AG10803 (cell line): Measurements from ENCODE around the gene FAM210A.

ENCODE experiments used
- DNase-seq: peaks from one replicate; pipeline ENCODE4 v3.0.0; 2010; ENCODE audit warnings: low read depth
- H3K4me3 ChIP-seq: 2 replicates; pipeline ENCODE4 v1.5.1; 2011; ENCODE audit warnings: mild to moderate bottlenecking, low read length, control low read depth
- TF ChIP-seq, protein P1 (sequence below): conservative IDR thresholded peaks from 2 replicates; pipeline ENCODE4 v1.5.1; 2011; ENCODE audit warnings: mild to moderate bottlenecking, low read length, control low read depth, inconsistent platforms

Gene FAM210A

DNA sequence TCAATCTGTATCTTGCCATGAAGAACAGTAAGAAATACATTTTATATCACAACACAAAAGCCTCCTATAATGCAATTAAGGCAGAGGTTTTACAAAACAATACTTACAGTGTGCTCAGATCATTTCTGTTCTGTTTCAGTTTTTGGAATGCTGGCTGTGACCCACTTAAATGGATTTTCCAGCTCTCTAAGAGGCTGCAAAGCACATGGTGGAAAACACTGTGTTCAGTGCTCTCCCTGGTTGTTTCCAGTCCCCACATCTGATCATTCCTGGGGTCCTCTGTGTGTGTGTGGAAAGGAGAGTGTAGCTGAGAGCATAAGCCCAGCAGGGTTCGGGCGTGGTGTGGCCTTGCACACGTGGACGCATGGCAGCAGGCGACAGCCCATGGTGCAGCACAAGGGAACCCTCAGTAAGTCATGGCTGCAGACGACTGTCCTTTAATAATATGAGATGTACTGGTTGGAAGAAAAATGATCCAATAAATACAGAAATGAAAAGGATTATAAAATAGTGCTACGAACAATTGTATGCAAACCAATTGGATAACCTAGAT, 95.6 kb downstream of the FAM210A start:
- DNase-seq, result no peak
- no peak overlapping the region for H3K4me3 ChIP-seq
- TF ChIP-seq, protein P1, sequence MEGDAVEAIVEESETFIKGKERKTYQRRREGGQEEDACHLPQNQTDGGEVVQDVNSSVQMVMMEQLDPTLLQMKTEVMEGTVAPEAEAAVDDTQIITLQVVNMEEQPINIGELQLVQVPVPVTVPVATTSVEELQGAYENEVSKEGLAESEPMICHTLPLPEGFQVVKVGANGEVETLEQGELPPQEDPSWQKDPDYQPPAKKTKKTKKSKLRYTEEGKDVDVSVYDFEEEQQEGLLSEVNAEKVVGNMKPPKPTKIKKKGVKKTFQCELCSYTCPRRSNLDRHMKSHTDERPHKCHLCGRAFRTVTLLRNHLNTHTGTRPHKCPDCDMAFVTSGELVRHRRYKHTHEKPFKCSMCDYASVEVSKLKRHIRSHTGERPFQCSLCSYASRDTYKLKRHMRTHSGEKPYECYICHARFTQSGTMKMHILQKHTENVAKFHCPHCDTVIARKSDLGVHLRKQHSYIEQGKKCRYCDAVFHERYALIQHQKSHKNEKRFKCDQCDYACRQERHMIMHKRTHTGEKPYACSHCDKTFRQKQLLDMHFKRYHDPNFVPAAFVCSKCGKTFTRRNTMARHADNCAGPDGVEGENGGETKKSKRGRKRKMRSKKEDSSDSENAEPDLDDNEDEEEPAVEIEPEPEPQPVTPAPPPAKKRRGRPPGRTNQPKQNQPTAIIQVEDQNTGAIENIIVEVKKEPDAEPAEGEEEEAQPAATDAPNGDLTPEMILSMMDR, result no peak

DNA sequence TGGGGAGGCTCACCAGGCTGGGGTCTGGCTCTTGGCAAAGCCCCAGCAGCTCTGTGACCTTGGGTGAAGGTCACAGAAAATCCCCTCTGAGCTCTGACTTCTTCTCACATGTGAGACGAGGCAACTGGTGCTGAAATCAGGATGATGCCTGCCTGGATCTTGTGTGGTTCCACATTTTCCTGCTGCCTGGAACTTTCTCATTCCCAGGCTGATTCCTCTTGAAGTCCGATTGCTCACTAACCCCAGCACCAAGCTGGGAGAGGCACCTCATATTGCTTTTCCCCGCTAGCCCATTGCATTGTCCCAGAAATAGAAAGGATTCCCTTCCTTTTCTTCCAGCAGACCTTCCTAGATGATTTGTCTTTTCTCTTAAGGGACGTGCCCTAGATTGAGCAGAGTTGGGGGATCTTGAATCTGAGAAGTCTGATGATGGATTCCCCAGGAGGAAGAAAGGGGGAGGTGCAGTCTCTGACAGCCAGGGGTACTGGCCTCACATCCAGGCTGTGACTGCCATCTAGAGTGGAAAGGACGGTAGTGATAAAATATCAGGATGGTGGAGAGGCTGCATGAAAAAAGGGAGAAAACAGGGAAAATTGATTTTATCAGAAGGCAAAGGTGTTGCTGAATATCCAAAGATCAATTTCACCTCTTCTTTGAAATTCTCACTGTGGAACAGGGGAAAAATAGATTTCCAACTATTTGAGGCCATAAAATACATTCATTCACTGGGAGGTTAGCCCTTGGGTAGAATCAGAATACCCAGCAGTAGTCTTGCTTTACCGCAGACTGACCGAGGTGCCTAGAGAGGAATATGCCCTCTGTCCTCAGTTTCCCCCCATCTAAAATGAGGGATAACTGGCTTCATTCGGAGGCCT, 96.3 kb downstream of the FAM210A start:
- no peak overlapping the region for H3K4me3 ChIP-seq
- DNase-seq, result peak; percentile 54
- TF ChIP-seq, protein P1, result peak; percentile 91

DNA sequence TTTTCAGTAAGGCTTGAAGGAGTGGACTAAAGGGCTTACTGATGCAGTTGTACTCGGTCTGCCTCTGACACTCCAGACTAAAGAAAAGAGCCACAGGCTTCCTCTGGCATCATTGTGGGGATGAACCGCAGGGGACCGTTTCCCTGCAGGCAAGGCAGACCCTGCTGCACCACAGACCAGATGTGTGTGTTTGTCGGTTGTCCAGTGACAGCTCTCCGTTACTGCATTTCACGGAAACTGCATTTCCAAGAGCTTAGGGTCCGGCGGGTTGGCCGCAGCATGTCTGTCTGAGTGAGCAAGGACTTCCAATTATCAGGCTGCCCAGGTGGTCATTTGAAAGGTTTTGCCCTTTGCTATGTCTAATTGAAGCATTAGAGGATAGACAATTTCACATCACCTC, 98.1 kb downstream of the FAM210A start:
- TF ChIP-seq, protein P1, result no peak
- no peak for DNase-seq
- H3K4me3 ChIP-seq, result no peak overlapping the region

DNA sequence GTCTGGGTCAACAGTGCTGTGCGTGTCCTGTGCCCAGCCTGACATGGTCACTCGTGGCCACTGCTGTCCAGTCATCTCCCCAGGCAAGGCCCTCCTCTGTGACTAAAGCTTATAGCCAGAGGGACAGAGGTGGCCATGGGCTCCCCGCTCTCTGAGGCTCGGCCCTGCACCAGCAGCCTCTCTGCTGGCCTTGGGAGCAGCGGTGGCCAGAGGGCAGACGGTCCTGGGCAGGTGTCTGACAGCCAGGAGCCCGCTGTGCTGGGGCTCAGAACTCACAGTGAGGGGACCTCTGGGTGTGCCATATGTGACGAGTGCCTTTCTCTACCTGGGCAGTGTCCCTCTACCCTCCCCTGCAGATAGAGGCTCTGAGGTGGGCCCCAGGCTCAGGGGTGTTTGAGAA, 98.7 kb downstream of the FAM210A start:
- no peak overlapping the region for H3K4me3 ChIP-seq
- TF ChIP-seq, protein P1, result no peak
- DNase-seq, result no peak

DNA sequence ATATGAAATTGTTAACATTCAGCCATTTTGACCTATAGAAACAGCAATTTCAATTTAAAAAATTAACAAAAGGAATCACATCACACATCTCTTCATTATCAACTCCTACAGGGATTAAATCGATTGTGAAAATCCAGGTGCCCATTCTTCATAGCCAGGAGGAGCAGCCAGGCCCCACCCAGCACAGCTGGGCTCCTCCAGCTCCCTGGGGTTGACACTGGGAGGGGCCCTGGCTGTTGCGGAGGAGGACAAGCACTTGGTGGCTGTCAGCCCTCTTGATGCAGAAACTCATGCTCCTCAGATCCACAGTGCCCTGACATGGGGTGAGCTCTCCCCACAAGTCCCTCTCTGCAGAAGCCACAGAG, 99.8 kb downstream of the FAM210A start:
- DNase-seq, result no peak
- TF ChIP-seq, protein P1, result no peak
- H3K4me3 ChIP-seq, result no peak overlapping the region

DNA sequence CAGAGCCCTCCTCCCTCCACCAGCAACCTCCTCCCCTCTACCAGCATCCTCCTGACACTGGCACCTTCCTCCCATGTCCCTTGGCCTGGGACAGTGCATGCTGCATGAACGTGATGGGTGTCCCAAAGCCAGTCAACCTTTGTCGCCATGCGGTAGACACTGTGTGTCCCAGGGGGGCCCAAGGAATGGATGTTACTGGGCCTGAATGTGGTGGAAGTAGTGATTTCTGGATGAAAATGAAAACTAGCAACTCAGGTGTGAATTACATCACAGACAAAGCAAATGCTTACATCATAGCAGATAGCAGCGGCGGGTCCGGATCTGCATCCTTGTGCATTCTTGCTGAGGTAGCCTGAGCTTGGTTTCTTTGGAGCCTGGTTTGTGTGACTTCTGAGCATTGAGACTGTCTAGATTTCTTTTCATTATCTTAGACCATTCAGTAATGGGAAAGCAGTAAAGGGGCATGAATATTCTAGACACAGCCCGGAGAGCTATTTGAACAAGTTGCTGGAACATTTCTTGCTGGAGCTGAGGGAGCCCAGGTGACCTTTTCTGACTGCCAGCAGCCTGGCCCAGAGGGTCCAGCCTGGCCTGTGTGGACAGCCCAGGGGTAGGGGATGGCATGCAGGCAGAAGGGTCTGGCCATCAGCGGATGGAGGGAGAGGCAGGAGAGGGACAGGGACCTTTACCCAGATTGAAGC, 100.4 kb downstream of the FAM210A start:
- TF ChIP-seq, protein P1, result no peak

More for the DNA sequence above, 100.4 kb downstream of the FAM210A start:
- DNase-seq, result no peak
- H3K4me3 ChIP-seq, result no peak overlapping the region
